HUDEP-2 (cell line): ENCODE measurements around the gene ACAP2.

Experiments used
- DNase-seq, 76 experiments: peaks; one replicate each; lab custom pipeline; 2025; ENCODE audit not compliant: unreplicated experiment in 76 of 76; lab: John Stamatoyannopoulos, UW

Gene ACAP2

GRCh38 chr3:195227871-195228270 is 214.9 kb downstream of the ACAP2 start:
- no peak for DNase-seq

DNA sequence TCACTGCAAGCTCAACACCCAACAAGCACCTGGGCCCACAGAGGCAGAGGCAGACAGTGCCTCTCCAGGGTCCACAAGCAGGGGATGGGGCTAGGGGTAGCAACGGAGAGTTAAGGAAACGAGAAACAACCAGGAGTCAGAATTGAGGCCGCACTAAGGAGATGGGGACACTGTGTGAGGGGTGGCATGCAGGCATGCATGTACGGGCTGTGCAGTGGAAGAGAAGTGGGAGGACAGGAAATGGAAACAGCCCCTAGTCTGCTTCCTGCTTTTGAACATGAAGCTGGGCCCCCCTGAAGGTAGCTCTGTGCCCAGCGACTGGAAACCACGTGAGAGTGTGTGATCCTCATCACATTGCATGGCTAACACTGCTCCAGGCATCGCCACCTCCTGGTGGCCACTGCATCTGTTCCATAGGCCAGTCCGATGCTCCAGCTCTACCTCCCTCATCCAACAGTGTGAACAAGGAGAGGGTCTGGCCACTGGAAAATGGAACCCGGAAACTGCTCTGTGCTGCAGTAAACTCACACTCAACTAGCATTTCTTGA is 215.8 kb downstream of the ACAP2 start:
- peak in 5 of 76 experiments; percentile 1 to 12 (median 4) for DNase-seq

- no peak for DNase-seq
Measured at GRCh38 chr3:195226445-195226844, 216.4 kb downstream of the ACAP2 start.

- DNase-seq = no peak
Measured at GRCh38 chr3:195224980-195225580, 217.7 kb downstream of the ACAP2 start.
